DMS153 treated with DMSO at 0.1 percent for 48 hours (cell line): ENCODE data around the gene PCYT2.
"Not testable (repeated sequence)": the region's sequence is repeated elsewhere in the genome, so short reads cannot be mapped to it uniquely, and the experiment has no call there.

Experiments
- DNase-seq: peaks from one replicate; lab custom pipeline; 2025; ENCODE audit not compliant: unreplicated experiment; lab: John Stamatoyannopoulos, UW

PCYT2 gene

GRCh38 chr17:81927653-81928543 lies 16.7 kb upstream of the PCYT2 start, which contains the start of gene MAFG:
TSS of gene MAFG (minus strand) at chr17:81927735. CDS start at chr17:81923185, 4,550 bp downstream.
- peak; percentile 78 for DNase-seq

DNA sequence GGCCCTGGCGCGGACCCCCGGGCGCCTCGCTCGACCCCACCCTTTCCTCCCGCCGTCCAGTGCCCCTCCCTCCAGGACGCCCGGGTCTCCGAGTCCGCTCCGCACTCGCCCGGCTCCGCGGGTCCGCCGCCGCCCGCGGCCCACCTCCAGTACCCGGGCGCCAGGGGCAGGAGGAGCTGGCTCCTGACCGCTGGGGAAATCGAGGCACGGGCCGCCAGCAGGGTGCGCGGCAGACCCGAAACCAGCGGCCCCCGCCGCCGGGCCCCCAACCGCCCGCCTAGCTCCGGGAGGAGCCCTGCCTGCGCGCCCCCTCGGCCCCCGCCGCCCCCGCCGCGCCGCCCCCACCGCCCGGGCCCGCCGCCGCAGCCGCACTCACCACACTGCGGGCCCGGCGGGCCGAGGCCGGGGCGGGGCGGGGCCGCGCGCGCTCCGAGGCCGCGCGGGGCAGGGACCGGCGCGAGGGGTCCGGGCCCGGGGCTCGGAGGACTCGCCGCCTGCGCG lies 16.0 kb upstream of the PCYT2 start:
- DNase-seq: no peak

GRCh38 chr17:81926451-81927151 lies 15.4 kb upstream of the PCYT2 start:
- DNase-seq: no peak

DNA sequence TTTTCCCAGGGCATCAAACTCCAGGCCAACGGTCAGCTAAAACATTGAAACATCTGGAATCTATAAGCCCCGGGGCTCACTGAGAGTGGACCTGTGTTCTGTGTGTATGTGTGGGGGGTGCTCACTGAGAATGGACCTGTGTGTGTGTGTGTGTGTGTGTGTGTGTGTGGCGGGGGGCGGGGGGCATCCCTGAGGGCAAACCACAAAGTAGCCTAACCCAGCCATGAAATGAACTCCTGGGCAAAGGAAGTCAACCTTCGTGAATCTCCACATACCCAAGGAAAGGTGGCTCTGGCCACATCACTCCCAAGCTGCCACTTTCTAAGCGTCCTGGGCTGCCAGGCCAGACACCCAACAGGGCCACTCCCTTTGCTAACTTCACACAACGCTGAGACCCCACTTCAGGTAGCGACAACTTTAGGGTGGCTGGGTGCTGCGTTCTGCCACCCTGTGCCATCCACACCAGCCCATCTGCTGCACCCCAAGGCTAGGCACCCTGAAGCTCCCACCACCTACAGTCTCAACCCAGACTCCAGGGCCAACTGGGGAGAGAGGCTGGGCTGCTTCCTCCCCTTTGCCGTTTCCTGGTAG lies 14.8 kb upstream of the PCYT2 start:
- DNase-seq: no peak

DNA sequence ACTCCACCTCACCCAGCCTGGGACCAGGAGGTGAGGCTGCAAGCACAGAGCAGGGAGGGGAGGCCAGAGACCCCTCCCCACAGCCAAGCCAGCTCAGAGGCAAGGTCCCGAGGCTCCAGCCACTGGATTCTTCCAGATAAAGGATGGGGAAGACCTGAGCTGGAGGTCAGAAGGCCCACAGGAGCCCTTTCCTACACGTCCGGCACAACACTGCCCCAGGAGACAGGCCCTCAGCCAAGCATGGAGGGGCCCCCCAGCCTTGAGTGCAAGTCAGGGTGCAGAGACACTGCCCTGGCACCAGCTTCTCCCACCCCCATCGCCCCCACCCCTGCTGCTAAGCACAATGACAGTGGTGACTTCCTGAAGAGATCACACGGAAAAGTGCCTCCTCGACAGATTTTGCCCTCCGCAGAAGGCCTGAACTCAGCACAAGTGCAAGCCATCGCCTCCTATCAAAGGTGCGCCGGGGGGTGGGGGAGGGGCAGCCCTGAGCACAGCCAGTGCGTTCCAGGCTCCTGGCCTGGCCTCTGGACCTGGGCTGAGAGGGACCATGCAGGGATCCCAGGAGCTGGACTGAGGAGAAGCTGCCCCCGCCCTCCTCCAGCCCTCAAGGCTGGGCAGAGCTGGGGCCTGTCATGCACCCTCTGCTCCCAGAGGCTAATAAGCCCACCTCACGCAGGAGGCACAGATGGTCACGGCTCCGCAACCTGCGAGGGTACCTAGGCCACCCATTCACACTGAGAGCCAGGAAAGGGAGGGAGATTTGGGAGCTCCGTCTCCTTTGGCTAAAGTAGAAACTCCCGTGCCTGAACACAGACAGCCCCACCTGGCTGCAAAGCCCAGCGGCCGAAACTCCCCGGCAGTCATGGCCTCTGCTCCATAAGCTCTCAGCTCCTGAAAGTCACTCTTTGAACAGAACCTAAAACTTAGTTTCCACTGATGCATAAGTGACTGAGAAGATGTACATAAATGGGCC lies 13.6 kb upstream of the PCYT2 start:
- no peak for DNase-seq

- no peak for DNase-seq
Measured at GRCh38 chr17:81923302-81924260, 12.4 kb upstream of the PCYT2 start.

DNA sequence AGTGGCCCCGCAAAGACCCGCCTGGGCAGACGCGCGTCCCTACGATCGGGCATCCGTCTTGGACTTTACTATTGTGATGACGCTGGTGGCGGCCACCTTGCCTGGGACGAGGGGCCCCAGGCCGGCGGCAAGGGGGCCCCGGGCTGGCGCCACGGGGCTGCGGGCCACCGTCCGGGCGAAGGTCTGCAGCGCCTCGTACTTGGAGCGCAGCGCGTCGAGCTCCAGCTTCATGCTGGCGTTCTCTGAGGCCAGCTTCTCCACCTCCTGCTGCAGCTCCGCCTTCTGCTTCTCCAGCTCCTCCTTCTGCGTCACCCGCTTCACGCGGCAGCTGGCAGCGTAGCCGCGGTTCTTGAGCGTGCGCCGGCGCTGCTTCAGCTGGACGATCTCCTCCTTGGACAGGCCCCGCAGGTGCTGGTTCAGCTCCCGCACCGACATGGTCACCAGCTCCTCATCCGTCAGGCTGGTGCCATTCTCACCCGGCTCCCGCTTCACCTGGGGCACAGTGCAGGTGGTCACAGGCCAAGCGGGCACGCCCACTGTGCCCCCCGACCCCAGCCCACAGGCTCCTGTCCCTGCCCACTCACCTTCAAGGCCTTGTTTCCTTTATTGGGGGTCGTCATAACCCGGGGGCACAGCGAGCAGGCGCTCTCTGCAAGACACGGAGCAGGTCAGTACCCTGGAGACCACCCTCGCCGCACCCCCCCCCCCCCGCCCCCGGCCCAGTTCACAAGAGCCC lies 11.5 kb upstream of the PCYT2 start:
- DNase-seq: no peak

- no peak for DNase-seq
Measured at GRCh38 chr17:81921996-81922565, 10.9 kb upstream of the PCYT2 start.

DNA sequence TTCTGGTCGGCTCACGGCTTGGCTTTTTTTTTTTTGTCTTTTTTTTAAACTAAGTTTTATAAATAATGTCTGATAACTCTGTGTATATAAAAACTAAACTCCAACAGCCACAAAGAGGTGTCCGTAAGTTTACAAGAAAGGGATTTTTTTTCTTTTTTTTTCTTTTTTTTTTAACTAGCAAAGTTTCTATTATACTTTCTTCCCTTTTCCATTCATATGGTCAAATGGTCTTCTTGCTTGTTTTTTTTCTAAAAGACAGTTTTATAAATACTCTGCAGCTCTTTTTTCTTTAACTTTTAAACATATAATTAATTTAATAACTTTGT lies 10.3 kb upstream of the PCYT2 start:
- DNase-seq: no peak

DNA sequence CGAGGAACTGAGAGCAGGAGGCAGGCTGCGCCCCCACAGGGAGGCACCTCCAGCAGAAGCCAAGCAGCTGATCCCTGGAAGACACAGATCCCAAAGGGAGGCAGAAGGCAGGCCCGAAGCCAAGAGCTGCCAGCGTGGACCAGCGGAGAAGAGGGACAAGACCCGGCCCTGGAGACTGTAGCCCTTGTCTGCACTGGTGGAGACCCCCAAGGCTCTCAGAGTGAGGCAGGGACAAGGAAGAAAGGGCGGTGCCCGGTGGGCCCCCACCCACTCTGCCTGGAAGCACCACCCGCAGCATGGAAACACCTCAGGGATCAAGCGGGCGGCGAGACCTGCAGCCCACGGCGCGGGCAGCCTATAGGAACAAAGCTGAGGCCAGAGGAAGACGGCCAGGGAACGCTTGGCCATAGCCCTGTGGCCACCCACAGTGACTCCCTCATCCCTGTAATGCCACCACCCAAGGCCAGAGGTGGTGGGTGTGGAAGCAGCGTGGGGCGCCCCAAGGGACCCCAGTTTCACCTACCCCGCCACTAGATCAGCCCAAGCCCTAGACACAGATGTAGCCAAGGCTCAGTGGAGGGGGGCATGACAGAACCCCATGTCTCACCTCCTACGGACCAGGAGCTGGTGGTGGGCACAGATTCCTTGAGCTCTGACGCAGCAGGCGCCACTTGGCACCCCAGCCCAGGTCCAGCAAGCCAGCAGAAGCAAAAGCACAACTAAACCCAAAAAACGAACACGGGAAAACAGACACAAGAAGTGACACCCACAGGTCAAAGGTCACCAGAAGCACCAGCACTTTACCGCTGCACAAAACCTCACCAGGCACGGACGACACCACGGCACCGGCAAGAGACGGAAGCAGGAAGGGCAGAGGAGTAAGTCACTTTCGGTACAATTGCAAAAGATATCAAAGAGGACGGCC lies 9.7 kb upstream of the PCYT2 start:
- DNase-seq: no peak

- DNase-seq: no peak
Measured at GRCh38 chr17:81918832-81919545, 7.8 kb upstream of the PCYT2 start.

DNA sequence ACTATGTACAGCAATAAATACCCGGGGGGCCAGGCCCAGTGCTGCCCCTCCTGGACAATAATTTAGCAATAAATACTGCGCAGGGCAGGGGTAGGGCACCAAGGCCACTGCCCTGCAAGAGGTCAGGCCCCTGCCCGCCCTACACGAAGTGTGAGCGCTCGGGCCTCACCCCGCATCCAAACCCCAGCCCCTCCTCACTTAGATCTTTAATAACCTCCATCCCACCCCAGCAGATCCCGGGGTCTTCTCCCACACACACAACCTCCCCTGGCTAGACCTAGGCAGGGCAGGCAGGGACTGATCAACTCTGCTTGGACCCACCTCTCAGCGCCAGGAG lies 7.1 kb upstream of the PCYT2 start:
- DNase-seq: not testable (repeated sequence)

DNA sequence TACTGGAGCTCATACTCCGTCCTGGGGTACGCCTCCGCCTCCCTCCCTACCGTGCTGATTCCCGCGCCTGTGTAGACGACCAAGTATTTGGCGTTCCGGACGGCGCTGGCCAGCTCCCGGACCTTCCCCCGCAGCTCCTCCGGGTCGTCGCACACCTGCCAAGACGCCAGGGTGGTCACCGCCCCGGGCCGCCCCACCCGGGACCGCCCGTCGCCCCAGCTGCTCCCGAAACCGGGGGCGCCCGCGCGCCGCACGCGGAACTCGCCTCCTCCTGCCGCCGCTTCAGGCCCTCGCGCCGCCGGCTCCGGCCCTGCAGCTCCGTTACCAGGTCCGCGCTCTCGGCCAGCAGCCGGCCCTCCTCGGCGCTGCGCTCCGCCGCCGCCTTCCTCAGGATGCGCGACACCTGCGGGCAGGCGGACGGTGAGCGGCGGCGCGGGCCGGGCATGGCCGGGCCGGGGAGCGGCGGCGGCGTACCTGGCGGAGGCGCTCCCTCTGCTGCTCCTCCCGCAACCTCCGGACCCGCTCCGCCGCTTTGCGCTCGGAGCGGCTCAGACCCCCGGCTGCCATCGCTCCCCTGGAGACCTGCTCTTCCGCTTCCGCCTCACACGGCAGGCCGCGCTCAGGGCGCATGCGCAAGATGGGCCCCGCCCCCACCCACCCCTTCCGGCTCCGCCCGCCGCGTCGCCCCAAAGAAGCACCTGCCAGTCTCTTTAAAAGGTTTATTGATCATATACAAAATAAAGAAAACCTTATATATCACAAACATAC lies 6.5 kb upstream of the PCYT2 start, which contains the start of gene SIRT7:
TSS of gene SIRT7 (minus strand) at position 612 of the 768 bp plus-strand sequence. CDS start at position 567, 45 bp downstream.
- DNase-seq: peak; percentile 59

DNA sequence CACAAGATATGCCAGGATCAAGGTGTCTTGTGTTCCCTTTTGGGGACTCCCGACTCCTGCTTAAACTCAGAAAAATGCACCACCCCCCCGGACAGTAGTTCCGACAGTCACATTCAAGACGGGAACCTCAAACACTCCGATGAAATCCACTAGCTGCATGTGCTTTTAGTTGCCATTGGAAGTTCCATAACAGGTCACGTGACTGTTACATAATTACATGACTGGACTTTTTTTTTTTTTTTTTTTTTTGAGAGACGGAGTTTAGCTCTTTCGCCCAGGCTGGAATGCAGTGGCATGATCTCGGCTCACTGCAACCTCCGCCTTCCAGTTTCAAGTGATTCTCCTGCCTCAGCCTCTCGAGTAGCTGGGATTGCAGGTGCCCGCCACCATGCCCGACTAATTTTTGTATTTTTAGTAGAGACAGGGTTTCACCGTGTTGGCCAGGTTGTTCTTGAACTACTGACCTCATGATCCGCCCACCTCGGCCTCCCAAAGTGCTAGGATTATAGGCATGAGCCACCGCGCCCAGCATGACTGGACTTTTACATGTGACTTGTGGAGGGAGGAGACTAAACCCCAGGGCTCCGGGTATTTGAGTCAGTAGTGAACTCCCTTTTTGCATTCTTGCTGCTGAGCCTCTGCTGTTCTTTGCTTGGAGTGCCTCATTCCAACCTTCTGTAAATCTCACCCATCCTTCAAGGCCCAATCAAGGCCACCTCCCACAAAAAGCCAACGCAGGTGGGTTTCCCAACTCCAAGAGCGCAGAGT lies 5.2 kb upstream of the PCYT2 start:
- no peak for DNase-seq

- DNase-seq: no peak
Measured at GRCh38 chr17:81915331-81915730, 4.1 kb upstream of the PCYT2 start.
